Activated T-helper 2 cell treated with anti-CD3 and anti-CD28 coated beads, Interferon-gamma antibody, Interleukin-2, Interleukin-4, amounts not matched to agents 10 μg/mL and 5 μg/mL and 100 μg/mL, durations not matched to agents 14 hours and 24 hours and 36 hours (primary cell): ENCODE results near the gene MRPS24. TPM values are rescaled to one million over a fixed set of nuclear protein-coding genes. Genes with fewer than 3 reads are reported as not detected.
A peak's percentile ranks its signal among the peaks of the same experiment; 100 is the strongest.
"Not testable (repeated sequence)": the region's sequence is repeated elsewhere in the genome, so short reads cannot be mapped to it uniquely, and the experiment has no call there.

Source experiments
- DNase-seq: peaks from one replicate; pipeline ENCODE4 v3.0.0; 2021; ENCODE audit warnings: low spot score
- H3K27ac Mint-ChIP-seq: one replicate; pipeline ENCODE4 v1.8.0; 2021; ENCODE audit warnings: mixed read lengths
- H3K27me3 Mint-ChIP-seq: one replicate; pipeline ENCODE4 v1.8.0; 2021; ENCODE audit warnings: low read depth, mixed read lengths
- H3K36me3 Mint-ChIP-seq: one replicate; pipeline ENCODE4 v1.8.0; 2021; ENCODE audit warnings: low read depth, mixed read lengths
- H3K4me1 Mint-ChIP-seq: one replicate; pipeline ENCODE4 v1.8.0; 2021; ENCODE audit warnings: low read depth, mixed read lengths
- H3K4me3 Mint-ChIP-seq: one replicate; pipeline ENCODE4 v1.8.0; 2021; ENCODE audit warnings: low read depth, mild to moderate bottlenecking, moderate library complexity, mixed read lengths
- H3K9me3 Mint-ChIP-seq: one replicate; pipeline ENCODE4 v1.8.0; 2021; ENCODE audit warnings: mixed read lengths
- intact Hi-C: fragments of 100-400 bp; cut with micrococcal nuclease; formaldehyde crosslinking; loops from one replicate; pipeline ENCODE4 v1.15.1; 2023
- total RNA-seq: library from RNA; stranded (reverse); gene quantifications from 2 replicates; pipeline ENCODE4 v1.2.3, GENCODE V29; 2022

Gene MRPS24
- total RNA-seq, 1 donor from 2014 or later, result 106 TPM

DNA sequence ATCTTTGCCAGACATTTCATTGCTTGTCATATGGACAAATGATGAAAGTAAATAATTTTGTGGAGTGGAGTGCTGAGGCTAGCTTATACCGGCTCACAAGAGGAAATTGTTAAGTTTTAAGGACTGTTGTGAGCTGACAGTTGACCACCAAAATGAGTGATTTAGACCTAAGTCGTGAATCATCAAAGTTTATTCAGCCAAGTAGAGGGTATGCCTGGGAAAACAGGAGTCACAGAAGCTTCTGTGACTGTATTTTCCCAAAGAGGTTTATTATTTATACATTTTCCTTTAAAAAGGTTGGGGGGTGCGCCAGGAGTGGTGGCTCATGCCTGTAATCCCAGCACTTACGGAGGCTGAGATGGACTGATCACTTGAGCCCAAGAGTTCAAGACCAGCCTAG lies 21.8 kb downstream of the MRPS24 start:
- DNase-seq, result no peak
- H3K27ac Mint-ChIP-seq, result no peak overlapping the region
- no peak overlapping the region for H3K4me3 Mint-ChIP-seq

DNA sequence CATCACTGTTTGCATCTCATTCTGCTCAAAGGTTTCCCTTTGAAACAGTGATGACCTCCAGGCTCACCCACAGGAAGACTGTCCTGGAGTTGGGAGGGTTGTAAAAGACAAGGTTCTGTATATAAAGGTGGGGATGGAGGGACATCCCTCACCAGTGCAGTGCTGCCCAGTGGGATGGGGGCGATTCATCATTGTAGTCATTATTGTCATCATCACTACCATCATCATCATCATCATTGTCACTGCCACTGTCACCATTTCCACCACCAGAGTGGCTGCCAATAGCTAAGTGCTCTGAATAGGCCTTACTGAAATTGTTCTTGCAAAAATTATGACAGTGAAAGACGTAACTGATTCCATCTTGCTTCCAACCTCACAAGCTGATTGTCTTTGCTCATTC lies 24.7 kb downstream of the MRPS24 start:
- Mint-ChIP-seq H3K36me3 (no peaks in the 10 kb centered on the region), H3K4me3 (no peak overlapping the region), H3K27ac (no peak overlapping the region), H3K4me1 (no peaks in the 10 kb centered on the region), H3K27me3 (peaks cover 14% of the 10 kb centered on the region), H3K9me3 (no peaks in the 10 kb centered on the region)
- intact Hi-C loops, result no loop called here
- no peak for DNase-seq

More for the DNA sequence above, 21.8 kb downstream of the MRPS24 start:
- Mint-ChIP-seq H3K36me3 (no peaks in the 10 kb centered on the region), H3K4me1 (peaks cover 4% of the 10 kb centered on the region), H3K9me3 (no peaks in the 10 kb centered on the region), H3K27me3 (peaks cover 7% of the 10 kb centered on the region)
- intact Hi-C loops, result no loop called here

DNA sequence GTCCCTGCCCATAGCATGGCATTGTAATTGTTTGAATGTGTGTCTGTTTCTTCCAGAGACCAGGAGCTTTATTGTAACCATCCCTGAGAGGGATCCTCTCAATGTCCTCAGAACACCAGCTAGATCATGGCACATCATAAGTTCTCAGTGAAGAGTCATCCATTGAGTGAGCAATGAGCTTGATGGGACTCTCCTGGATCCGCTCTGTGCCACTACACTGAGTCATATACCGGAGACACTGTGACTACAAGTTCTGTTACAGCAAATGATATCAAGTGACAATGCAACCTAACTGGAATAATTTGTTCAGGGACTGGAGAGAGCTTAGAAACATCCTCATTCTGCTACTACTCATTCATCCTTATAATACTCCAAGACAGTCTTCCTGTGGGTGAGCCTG lies 25.1 kb downstream of the MRPS24 start:
- no peaks in the 10 kb centered on the region for H3K9me3 Mint-ChIP-seq
- H3K36me3 Mint-ChIP-seq, result no peaks in the 10 kb centered on the region
- intact Hi-C loops, result no loop called here
- no peak overlapping the region for H3K27ac Mint-ChIP-seq
- H3K27me3 Mint-ChIP-seq, result peaks cover 14% of the 10 kb centered on the region
- no peak for DNase-seq
- no peaks in the 10 kb centered on the region for H3K4me1 Mint-ChIP-seq
- H3K4me3 Mint-ChIP-seq, result no peak overlapping the region

DNA sequence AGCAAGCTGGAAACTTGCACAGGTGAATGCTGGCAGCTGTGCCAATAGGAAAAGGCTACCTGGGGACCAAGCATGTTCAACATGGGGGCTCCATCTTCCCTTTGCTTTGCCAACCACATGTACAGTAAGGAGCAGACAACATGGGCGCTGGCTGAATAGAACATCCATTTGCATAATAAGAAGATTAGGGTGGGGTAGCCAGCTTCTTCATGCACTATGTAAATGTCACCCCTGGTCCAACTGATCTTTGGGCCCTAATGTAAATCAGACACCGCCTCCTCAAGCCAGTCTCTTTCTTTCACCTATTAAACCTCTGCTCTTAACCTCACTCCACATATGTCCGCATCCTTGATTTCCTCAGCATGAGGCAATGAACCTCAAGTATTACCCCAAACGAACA lies 26.0 kb downstream of the MRPS24 start:
- Mint-ChIP-seq H3K9me3 (no peaks in the 10 kb centered on the region), H3K36me3 (no peaks in the 10 kb centered on the region), H3K4me3 (no peak overlapping the region), H3K27me3 (peaks cover 14% of the 10 kb centered on the region), H3K4me1 (peaks cover 4% of the 10 kb centered on the region), H3K27ac (no peak overlapping the region)
- no peak for DNase-seq
- intact Hi-C loops, result no loop called here

DNA sequence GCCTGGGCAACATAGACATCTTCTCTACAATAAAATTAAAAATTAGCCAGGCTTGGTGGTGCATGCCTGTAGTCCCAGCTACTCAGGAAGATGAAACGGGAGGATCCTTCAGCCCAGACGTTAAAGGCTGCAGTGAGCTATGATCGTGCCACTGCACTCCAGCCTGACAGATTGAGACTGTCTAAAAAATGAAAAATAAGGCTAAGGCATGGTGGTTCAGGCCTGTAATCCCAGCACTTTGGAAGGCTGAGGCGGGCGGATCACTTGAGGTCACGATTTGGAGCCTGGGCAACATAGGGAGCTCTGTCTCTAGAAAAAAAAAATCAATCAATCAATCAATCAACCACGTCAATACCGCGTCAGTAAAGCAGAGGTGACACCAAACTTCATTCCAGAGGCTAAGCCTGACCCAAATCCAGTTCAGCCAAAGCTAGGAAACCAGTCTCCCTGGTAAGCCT lies 31.1 kb downstream of the MRPS24 start:
- Mint-ChIP-seq H3K36me3 (peaks cover 7% of the 10 kb centered on the region), H3K27ac (no peak overlapping the region), H3K4me3 (no peak overlapping the region), H3K9me3 (peaks cover 8% of the 10 kb centered on the region), H3K4me1 (peaks cover 15% of the 10 kb centered on the region), H3K27me3 (peaks cover 10% of the 10 kb centered on the region)
- intact Hi-C loops, result loop anchor here (2.0 to 5.0 kb wide), 3 partner anchors 109 to 905 kb away; partner anchors contain the start of genes COA1, MRPL32 and PSMA2
- no peak for DNase-seq

DNA sequence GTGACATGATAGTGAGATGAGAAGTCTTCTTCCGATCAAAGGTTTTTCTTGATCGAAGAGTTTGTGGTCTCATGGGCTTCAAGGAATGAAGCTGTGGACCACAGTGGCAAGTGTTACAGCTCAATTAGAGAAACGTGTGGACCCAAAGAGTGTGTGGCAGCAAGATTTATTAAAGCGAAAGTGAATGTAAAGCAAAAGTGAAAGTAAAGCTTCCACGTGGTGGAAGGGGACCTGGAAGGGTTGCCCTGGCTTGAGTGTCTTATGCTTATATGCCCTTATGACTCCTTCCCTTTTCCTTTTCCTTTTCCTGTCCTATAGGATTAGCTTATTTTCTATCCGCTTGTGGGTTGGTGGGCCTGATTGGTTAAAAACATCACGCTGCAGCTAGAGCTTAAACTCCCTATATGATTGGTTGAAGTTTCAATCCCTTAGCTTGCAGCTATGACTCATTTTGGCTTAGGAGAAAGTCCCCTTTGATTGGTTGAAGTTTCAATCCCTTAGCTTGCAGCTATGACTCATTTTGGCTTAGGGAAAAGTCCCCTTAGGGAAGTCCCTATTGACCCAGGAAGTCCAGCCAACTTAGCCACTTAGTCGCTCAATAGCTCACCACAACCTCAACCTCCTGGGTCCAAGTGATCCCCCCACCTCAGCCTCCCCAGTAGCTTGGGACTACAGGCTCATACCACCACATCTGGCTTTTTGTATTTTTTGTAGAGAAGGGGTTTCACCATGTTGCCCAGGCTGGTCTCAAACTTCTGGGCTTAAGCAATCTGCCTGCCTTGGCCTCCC lies 34.7 kb downstream of the MRPS24 start:
- Mint-ChIP-seq H3K27ac (peak overlapping the region; percentile 83), H3K4me3 (peak overlapping the region; percentile 75), H3K27me3 (no peaks in the 10 kb centered on the region), H3K36me3 (peaks cover 7% of the 10 kb centered on the region), H3K9me3 (peaks cover 23% of the 10 kb centered on the region), H3K4me1 (peaks cover 15% of the 10 kb centered on the region)
- intact Hi-C loops, result loop anchor here (1.0 to 5.0 kb wide), 3 partner anchors 35 to 186 kb away; partner anchors contain the start of gene MRPS24
- peak; percentile 24 for DNase-seq

DNA sequence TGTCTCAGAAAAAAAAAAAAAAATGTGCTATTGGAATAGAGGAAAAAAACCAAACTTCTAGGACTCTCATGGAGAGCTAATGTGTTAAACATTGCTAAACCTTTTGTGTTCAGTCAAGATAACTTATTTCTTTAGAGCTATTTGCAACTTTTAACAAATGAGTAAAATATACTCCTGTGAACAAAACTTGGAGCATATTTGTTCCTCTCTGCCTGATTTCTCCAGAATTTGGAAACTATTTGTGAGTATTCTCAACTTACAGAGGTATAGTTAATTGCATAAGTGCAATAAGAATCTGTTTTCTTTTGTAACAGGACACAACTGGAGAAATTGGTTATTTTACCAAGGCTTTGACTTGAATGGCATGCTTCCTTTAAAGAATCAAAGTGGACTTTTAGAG lies 38.4 kb downstream of the MRPS24 start:
- DNase-seq, intact Hi-C loops, H3K27ac Mint-ChIP-seq, H3K36me3 Mint-ChIP-seq, H3K4me3 Mint-ChIP-seq: not testable (repeated sequence)
- Mint-ChIP-seq H3K27me3 (peaks cover 23% of the 10 kb centered on the region), H3K4me1 (peaks cover 11% of the 10 kb centered on the region), H3K9me3 (peaks cover 23% of the 10 kb centered on the region)

DNA sequence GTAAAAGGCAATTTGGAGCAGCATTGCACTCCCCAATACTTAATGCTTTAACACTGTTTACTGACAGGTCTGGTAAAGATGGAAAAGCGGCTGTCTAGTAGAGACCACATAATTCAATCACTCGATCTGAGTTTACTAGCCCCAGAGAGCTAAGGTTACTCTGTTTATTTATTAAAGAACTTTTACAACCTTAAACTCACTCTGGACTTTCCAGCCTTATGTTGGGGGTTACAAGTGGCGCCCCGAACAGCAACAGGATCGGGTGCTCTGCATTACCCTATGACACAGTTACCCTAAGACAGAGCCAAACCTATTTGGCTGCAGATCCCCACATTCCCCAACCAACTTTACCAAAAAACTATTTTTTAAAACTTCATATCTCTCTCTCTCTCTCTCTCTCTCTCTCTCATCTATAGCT lies 43.9 kb downstream of the MRPS24 start:
- Mint-ChIP-seq H3K27me3 (peaks cover 50% of the 10 kb centered on the region), H3K4me1 (no peaks in the 10 kb centered on the region)

DNA sequence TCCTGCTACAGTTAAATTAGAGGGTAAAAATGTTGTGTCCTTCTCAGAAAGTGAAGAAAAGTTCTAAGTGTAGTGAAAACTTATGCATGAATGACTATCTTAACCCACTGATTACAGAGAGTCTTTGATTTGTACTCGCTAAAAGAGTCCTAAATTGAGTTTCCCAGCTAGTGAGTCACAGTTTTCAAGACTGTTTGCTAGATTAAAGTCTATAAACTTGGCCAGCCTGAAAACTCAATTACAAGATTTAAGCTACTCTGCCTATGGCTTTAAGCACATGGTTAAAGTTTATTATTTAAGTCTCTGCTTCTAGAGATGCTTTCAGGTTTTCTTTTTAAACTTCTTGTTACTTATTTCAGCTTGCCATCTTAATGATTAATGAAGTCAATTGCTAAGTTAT lies 44.4 kb downstream of the MRPS24 start:
- DNase-seq, result no peak

More for the DNA sequence above, 43.9 kb downstream of the MRPS24 start:
- H3K27ac Mint-ChIP-seq, result no peak overlapping the region
- DNase-seq, result no peak
- no peaks in the 10 kb centered on the region for H3K9me3 Mint-ChIP-seq
- H3K4me3 Mint-ChIP-seq, result no peak overlapping the region
- intact Hi-C loops, result no loop called here
- no peaks in the 10 kb centered on the region for H3K36me3 Mint-ChIP-seq

DNA sequence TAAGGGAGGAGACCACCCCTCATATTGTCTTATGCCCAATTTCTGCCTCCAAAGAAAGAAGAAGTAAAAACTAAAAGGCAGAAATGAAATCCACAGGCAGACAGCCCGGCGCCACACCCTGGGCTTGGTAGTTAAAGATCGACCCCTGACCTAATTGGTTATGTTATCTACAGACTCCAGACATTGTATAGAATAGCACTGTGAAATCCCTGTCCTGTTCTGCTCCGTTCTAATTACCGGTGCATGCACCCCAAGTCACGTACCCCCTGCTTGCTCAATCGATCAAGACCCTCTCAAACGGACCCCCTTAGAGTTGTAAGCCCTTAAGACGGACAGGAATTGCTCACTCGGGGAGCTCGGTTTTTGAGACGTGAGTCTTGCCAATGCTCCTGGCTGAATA lies 44.8 kb downstream of the MRPS24 start:
- H3K9me3 Mint-ChIP-seq, intact Hi-C loops, H3K27ac Mint-ChIP-seq, H3K4me3 Mint-ChIP-seq, H3K4me1 Mint-ChIP-seq, DNase-seq, H3K36me3 Mint-ChIP-seq: not testable (repeated sequence)
- peaks cover 55% of the 10 kb centered on the region for H3K27me3 Mint-ChIP-seq

More for the DNA sequence above, 44.4 kb downstream of the MRPS24 start:
- Mint-ChIP-seq H3K27ac (no peak overlapping the region), H3K4me3 (no peak overlapping the region), H3K36me3 (no peaks in the 10 kb centered on the region), H3K9me3 (no peaks in the 10 kb centered on the region), H3K4me1 (no peaks in the 10 kb centered on the region), H3K27me3 (peaks cover 53% of the 10 kb centered on the region)
- intact Hi-C loops, result no loop called here

DNA sequence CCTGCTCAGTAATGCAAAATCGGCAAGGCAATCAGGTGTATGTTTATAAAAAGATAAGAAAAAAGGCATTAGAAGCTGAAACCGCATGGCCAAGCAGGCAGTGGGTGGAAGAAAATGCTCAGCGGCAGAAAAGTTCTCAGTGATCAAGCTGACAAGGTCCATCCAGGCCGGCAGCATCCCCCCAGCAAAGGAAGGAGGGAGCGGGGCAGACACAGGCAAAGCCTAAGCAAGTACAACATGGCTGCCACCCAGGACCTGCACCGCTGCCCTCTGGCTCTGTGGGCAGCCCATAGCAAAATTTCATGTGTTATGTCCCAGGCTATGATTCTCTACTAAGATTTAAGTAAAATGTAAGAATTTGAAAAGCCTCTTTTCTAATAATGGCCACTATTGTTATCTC lies 45.4 kb downstream of the MRPS24 start:
- Mint-ChIP-seq H3K4me3 (no peak overlapping the region), H3K27ac (no peak overlapping the region), H3K4me1 (no peaks in the 10 kb centered on the region), H3K9me3 (no peaks in the 10 kb centered on the region), H3K36me3 (no peaks in the 10 kb centered on the region), H3K27me3 (peaks cover 58% of the 10 kb centered on the region)
- intact Hi-C loops, result no loop called here
- DNase-seq, result no peak

DNA sequence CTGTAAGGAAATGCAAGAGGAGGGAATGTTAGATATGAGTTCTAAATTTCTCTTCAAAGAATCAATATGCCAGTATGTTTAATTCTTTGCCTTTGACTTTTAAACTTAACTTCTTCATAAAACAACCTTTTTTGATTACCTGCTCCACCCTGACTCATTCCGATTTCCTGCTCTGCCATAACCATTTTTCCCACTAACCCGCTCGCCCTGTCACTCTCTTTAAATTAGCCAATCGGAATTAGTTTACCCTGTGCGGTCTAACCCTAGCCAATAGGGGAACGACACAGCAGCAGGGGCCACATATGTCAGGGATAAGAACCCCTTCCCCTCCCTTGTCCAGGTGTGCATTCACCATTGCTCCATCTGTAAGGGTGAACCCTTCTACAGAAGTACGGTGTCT lies 45.9 kb downstream of the MRPS24 start:
- H3K36me3 Mint-ChIP-seq, H3K4me1 Mint-ChIP-seq, DNase-seq, H3K27ac Mint-ChIP-seq, H3K9me3 Mint-ChIP-seq, intact Hi-C loops, H3K4me3 Mint-ChIP-seq: not testable (repeated sequence)
- H3K27me3 Mint-ChIP-seq, result peaks cover 54% of the 10 kb centered on the region
